Measurements from ENCODE around the gene ADAMTS9. TPM values are rescaled to one million over a fixed set of nuclear protein-coding genes. Genes with fewer than 3 reads are reported as not detected.

The ADAMTS9 gene
- total and polyA plus RNA-seq, 2 donors (not counting 3 experiments of a cell fraction or from before 2014, with no cell fraction given): 6.5 to 23.9 TPM

GRCh38 chr3:64730681-64731080 is 42.9 kb upstream of the ADAMTS9 start:
- FAIRE-seq: no peak
- H3K9me1 ChIP-seq (replicated peaks; ENCODE audit: control insufficient read depth, extremely low read depth, insufficient read depth, low read length): no peaks in the 10 kb centered on the region
- no peak overlapping the region for H3K9ac ChIP-seq (replicated peaks; ENCODE audit: extremely low read depth, insufficient read depth, low read length)
- no peak overlapping the region for H2AFZ ChIP-seq (ENCODE audit: low read depth, low read length)
- no peaks in the 10 kb centered on the region for H3K27me3 ChIP-seq (ENCODE audit: control insufficient read depth in 2 of 2, insufficient read depth in 2 of 2, low read length in 2 of 2)
- ChIA-PET POLR2A (no interaction called here), CTCF (no interaction called here)
- DNase-seq (ENCODE audit: low read depth, low spot score): no peak
- H4K20me1 ChIP-seq (replicated peaks; ENCODE audit: control insufficient read depth, extremely low read depth, insufficient read depth, low read length): no peaks in the 10 kb centered on the region
- dilution Hi-C loops (cut with MboI; ENCODE audit: extremely low pct_ligation_motif_present, low sequenced_read_pairs): no loop called here
- no peak overlapping the region for H3K27ac ChIP-seq (ENCODE audit: insufficient read depth, low read depth, low read length)
- intact Hi-C loops (cut with micrococcal nuclease): no loop called here
- no TSS peak for BruUV-seq (replicated peaks)
- TF ChIP-seq GATA2 (IDR thresholded peaks at IDR 0.05; ENCODE audit: insufficient read depth, insufficient read length, low read depth, low read length) (no peak), EZH2 (IDR thresholded peaks at IDR 0.05; ENCODE audit: borderline replicate concordance, low read depth, low read length, severe bottlenecking) (no peak), FOS (IDR thresholded peaks at IDR 0.05; ENCODE audit: borderline replicate concordance, insufficient read depth, low read length) (no peak), MYC (IDR thresholded peaks at IDR 0.05; ENCODE audit: low read depth, low read length) (no peak), POLR2A (IDR thresholded peaks at IDR 0.05; ENCODE audit: low read depth, low read length) (no peak), POLR2AphosphoS5 (IDR thresholded peaks at IDR 0.05; ENCODE audit: insufficient read depth, low read depth, low read length) (no peak), MAX (IDR thresholded peaks at IDR 0.05; ENCODE audit: insufficient read depth, insufficient read length) (no peak), JUN (IDR thresholded peaks at IDR 0.05; ENCODE audit: borderline replicate concordance, insufficient read depth, insufficient read length, low read depth) (no peak)
- TF ChIP-seq, protein P1, sequence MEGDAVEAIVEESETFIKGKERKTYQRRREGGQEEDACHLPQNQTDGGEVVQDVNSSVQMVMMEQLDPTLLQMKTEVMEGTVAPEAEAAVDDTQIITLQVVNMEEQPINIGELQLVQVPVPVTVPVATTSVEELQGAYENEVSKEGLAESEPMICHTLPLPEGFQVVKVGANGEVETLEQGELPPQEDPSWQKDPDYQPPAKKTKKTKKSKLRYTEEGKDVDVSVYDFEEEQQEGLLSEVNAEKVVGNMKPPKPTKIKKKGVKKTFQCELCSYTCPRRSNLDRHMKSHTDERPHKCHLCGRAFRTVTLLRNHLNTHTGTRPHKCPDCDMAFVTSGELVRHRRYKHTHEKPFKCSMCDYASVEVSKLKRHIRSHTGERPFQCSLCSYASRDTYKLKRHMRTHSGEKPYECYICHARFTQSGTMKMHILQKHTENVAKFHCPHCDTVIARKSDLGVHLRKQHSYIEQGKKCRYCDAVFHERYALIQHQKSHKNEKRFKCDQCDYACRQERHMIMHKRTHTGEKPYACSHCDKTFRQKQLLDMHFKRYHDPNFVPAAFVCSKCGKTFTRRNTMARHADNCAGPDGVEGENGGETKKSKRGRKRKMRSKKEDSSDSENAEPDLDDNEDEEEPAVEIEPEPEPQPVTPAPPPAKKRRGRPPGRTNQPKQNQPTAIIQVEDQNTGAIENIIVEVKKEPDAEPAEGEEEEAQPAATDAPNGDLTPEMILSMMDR (IDR thresholded peaks at IDR 0.05; ENCODE audit: extremely low read depth in 1 of 2, insufficient read depth in 1 of 2, low read depth in 1 of 2, low read length in 2 of 2): no peak
- H3K36me3 ChIP-seq (ENCODE audit: control insufficient read depth in 2 of 2, extremely low read depth in 1 of 2, insufficient read depth in 2 of 2, low read length in 2 of 2): no peaks in the 10 kb centered on the region
- no peak overlapping the region for H3K4me3 ChIP-seq (replicated peaks in 1 of 3; ENCODE audit: insufficient read depth in 1 of 3, low read depth in 1 of 3, low read length in 3 of 3)
- no peak overlapping the region for H3K4me2 ChIP-seq (ENCODE audit: insufficient read depth, low read length)
- H3K4me1 ChIP-seq (ENCODE audit: control insufficient read depth, extremely low read depth, insufficient read depth, low read length): no peaks in the 10 kb centered on the region
- H3K9me3 ChIP-seq (replicated peaks; ENCODE audit: control insufficient read depth, insufficient read depth, low read length): no peaks in the 10 kb centered on the region
- H3K79me2 ChIP-seq (ENCODE audit: control insufficient read depth, insufficient read depth, low read length): no peaks in the 10 kb centered on the region
